Astrocyte of the spinal cord (primary cell): ENCODE results near the gene ZNF785.
"Not testable (repeated sequence)": the region's sequence is repeated elsewhere in the genome, so short reads cannot be mapped to it uniquely, and the experiment has no call there.

Source experiments
- DNase-seq: peaks from one replicate; pipeline ENCODE4 v3.0.0; 2011; ENCODE audit warnings: low read depth, low spot score
- H3K4me3 ChIP-seq: 2 replicates; pipeline ENCODE4 v1.5.1; 2011; ENCODE audit warnings: low read depth, mild to moderate bottlenecking, low read length, moderate library complexity
- CTCF ChIP-seq: IDR thresholded peaks from 2 replicates; pipeline ENCODE4 v1.5.1; 2012; ENCODE audit warnings: low read depth, mild to moderate bottlenecking, low read length, inconsistent platforms
- in situ Hi-C: cut with HindIII; loops from 2 replicates; pipeline ENCODE4 v1.10.0; 2017; ENCODE audit warnings: low sequenced_read_pairs

Gene ZNF785

DNA sequence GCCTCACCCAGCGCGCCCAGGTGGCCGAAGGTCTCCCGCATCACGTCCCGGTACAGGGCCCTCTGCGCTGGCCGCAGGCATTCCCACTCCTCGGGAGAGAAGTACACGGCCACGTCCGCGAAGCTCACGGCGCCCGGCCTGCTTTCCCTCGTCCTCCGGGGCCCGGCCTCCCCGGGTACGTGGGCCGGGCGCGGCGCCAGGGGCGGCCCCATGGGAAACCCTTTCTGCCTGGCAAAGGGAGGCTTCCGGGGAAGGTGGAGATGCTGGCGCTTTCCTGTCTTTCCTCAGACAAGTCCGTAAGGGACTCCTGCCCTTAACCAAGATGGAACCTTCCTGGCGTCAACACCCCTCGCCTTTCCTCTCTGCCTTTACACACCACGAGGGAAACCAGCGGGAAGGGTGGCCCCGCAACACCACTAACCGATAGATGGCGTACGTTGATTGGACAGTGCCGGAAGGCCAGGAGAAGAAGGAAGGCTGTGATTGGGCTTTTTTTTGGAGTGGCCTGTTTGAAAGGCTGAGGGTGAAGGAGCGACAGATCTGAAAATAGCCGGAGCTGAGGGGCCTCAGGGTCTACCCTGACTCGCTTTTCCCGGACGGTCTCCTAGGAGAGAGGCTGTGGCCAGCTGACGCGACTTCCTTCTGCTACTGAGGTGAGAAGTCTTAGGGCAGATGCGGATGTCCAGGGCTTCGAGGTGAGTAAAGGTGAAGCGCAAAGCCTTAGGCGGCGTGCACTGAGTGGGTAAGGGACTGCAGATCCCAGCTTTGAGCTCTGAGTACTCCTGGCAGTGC is at the start of gene ZNF785:
Gene ZNF785 (minus strand): TSS at position 298 of the 792 bp plus-strand sequence. CDS start 86 bp downstream, at position 212.
- TF ChIP-seq CTCF = no peak
- in situ Hi-C loops = no loop called here
- H3K4me3 ChIP-seq = peak within 1 kb of the TSS; percentile 68
- DNase-seq = peak; percentile 99

DNA sequence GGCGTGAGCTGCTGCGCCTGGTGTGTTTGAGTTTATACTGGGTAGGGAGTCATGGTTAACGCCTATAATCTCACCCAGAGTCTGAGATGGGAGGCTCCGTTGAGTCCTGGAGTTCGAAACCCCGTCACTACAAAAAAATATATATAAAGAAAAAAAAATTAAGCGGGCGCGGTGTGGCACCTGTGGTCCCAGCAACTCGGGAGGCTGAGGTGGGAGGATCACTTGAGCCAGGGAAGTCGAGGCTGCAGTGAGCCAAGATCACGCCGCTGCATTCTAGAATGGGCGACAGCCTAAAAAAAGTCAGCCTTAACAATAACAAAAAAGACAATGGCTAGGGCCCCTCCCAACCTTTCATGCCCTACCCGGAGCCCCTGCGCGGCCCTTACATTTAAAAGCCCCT is 48.0 kb upstream of the ZNF785 start:
- H3K4me3 ChIP-seq = peak overlapping the region; percentile 77
- DNase-seq = no peak
- in situ Hi-C loops = no loop called here

DNA sequence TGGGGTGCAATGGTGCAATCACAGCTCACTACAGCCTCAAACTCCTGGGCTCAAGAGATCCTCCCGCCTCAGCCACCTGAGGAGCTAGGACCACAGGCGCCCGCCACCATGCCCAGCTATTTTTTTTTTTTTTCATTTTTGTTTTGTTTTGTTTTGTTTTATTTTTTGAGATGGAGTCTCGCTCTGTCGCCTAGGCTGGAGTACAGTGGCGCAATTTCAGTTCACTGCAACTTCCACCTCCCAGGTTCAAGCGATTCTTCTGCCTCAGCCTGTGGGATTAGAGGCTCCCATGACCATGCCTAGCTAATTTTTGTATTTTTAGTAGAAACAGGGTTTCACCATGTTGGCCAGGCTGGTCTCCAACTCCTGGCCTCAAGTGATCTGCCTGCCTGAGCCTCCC is 47.0 kb upstream of the ZNF785 start:
- DNase-seq, in situ Hi-C loops, H3K4me3 ChIP-seq: not testable (repeated sequence)

More for the DNA sequence above, 48.0 kb upstream of the ZNF785 start:
- no peak for TF ChIP-seq CTCF

DNA sequence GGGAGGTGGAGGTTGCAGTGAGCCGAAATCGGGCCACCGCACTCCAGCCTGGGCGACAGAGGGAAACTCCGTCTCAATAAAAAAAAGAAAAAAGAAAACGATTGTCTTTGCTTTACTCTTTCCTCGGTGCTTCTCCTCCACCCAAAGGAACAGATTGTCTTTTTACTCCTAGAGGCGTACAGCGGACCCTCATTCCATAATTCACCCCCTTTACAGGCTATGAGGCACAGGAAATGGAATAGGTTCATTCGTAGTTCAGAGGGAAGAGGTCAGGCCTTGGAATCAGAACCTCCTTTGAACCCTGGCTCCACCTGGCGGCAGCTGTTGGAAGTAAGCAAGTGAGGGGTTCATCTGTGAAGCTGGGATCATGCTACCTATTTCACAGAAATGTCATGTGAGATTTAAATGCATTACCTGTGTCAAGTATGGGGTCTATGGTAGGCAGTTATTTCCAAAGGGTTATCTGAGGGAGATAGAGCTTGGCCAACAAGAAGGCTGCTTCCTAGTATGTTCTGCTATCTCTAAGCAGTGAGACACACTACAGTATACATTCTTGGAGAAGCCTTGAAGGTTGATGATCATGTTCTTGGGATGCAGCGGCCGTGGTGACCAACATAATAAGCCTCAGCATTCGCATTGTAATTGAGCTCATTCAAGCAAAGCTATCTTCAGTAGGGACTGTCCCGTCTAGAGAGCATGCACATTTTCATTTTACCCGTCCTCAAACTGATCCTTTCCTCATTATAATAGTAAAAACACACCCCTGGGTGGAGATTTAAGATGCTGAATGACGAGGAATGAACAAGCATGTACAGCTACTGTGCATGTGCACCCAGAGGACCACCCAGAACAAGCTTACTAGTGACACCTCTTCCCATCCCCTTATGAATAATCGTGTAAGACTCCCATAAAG is 43.4 kb upstream of the ZNF785 start:
- peak; percentile 60 for DNase-seq
- in situ Hi-C loops = no loop called here
- peak; percentile 93 for TF ChIP-seq CTCF
- H3K4me3 ChIP-seq = no peak overlapping the region

GRCh38 chr16:30626236-30626635 is 40.7 kb upstream of the ZNF785 start:
- no peak overlapping the region for H3K4me3 ChIP-seq
- in situ Hi-C loops = no loop called here
- DNase-seq = no peak
- no peak for TF ChIP-seq CTCF

GRCh38 chr16:30623536-30624283 is 38.2 kb upstream of the ZNF785 start:
- no peak for TF ChIP-seq CTCF

More at GRCh38 chr16:30623536-30624283, 38.2 kb upstream of the ZNF785 start:
- DNase-seq = no peak
- in situ Hi-C loops = no loop called here
- H3K4me3 ChIP-seq = no peak overlapping the region
